ENCODE data around the gene ITFG1. TPM values are rescaled to one million over a fixed set of nuclear protein-coding genes. Genes with fewer than 3 reads are reported as not detected.

The ITFG1 gene
- total and polyA plus RNA-seq, 2 of the 13 experiments (the other 11 are each of a cell fraction or from before 2014, with no cell fraction given), result 74.5 to 150 TPM

- TF ChIP-seq ZNF407 (CRISPR knock-in tag; IDR thresholded peaks at IDR 0.05; ENCODE audit: not compliant biosample characterization) (no peak), JUN (CRISPR knock-in tag; IDR thresholded peaks at IDR 0.05) (no peak), ZNF274 (CRISPR knock-in tag; IDR thresholded peaks at IDR 0.05) (no peak), NONO (IDR thresholded peaks at IDR 0.05) (no peak), NONO (CRISPR knock-in tag; conservative IDR thresholded peaks at IDR 0.05) (no peak; the same call in 1 of the 2 replicates), SRSF1 (optimal IDR thresholded peaks at IDR 0.05; ENCODE audit: low read depth, low read length) (no peak), NR2F1 (CRISPR knock-in tag; IDR thresholded peaks at IDR 0.05) (no peak), FOXO1 (CRISPR knock-in tag; IDR thresholded peaks at IDR 0.05) (no peak), ZNF576 (CRISPR knock-in tag; IDR thresholded peaks at IDR 0.05) (no peak), ZNF816 (CRISPR knock-in tag; IDR thresholded peaks at IDR 0.05; ENCODE audit: borderline replicate concordance) (no peak; the same call in 1 of the 2 replicates), ZFY (CRISPR knock-in tag; IDR thresholded peaks at IDR 0.05) (peak; percentile 78), HNF1B (CRISPR knock-in tag; IDR thresholded peaks at IDR 0.05) (no peak), KDM1A (CRISPR knock-in tag; IDR thresholded peaks at IDR 0.05) (no peak), ZNF121 (CRISPR knock-in tag; IDR thresholded peaks at IDR 0.05) (0 out of 2 replicates have a peak, but pooled peaks have one; percentile 18), ZNF572 (CRISPR knock-in tag; IDR thresholded peaks at IDR 0.05) (no peak), ZFP62 (CRISPR knock-in tag; IDR thresholded peaks at IDR 0.05) (no peak), ZNF275 (CRISPR knock-in tag; IDR thresholded peaks at IDR 0.05; ENCODE audit: borderline replicate concordance) (no peak), MTF2 (CRISPR knock-in tag; IDR thresholded peaks at IDR 0.05; ENCODE audit: borderline replicate concordance) (peak; percentile 73), ZNF644 (CRISPR knock-in tag; IDR thresholded peaks at IDR 0.05; ENCODE audit: low read depth) (no peak)
Observed at GRCh38 chr16:47142821-47143676, 317.8 kb downstream of the ITFG1 start (continued).

Data from HepG2 (cell line).